Measurements from ENCODE around the gene CABCOCO1.

The CABCOCO1 gene

GRCh38 chr10:61812920-61813319, 150.2 kb downstream of the CABCOCO1 start:
- no peak for DNase-seq (ENCODE audit: low spot score)

GRCh38 chr10:61814160-61814559, 151.4 kb downstream of the CABCOCO1 start:
- DNase-seq (ENCODE audit: low spot score): no peak

- DNase-seq (ENCODE audit: low spot score): no peak
These were observed 152.8 kb downstream of the CABCOCO1 start for GRCh38 chr10:61815496-61815895.
